ENCODE results near the gene IQGAP2.

IQGAP2 gene

GRCh38 chr5:76441101-76441500, 38.0 kb downstream of the IQGAP2 start:
- DNase-seq, result no peak
- Histone ChIP-seq H3K36me3 (replicated peaks) (no peaks in the 10 kb centered on the region), H3K27me3 (replicated peaks) (no peaks in the 10 kb centered on the region), H3K27ac (no peak overlapping the region), H3K4me3 (ENCODE audit: low read depth, low read length) (no peak overlapping the region)
- no peak for TF ChIP-seq CTCF (IDR thresholded peaks at IDR 0.05; ENCODE audit: low read depth, low read length, missing control alignments)
- in situ Hi-C loops (cut with HindIII; ENCODE audit: low pct_ligation_motif_present, low sequenced_read_pairs), result no loop called here

GRCh38 chr5:76441890-76442673, 39.0 kb downstream of the IQGAP2 start:
- no peaks in the 10 kb centered on the region for H3K36me3 ChIP-seq (replicated peaks)
- TF ChIP-seq CTCF (IDR thresholded peaks at IDR 0.05; ENCODE audit: low read depth, low read length, missing control alignments), result no peak
- H3K27me3 ChIP-seq (replicated peaks), result no peaks in the 10 kb centered on the region
- in situ Hi-C loops (cut with HindIII; ENCODE audit: low pct_ligation_motif_present, low sequenced_read_pairs), result no loop called here
- no peak overlapping the region for H3K27ac ChIP-seq
- DNase-seq, result no peak
- no peak overlapping the region for H3K4me3 ChIP-seq (ENCODE audit: low read depth, low read length)

GRCh38 chr5:76443066-76443800, 40.1 kb downstream of the IQGAP2 start:
- Histone ChIP-seq H3K4me3 (ENCODE audit: low read depth, low read length) (no peak overlapping the region), H3K27ac (no peak overlapping the region), H3K36me3 (replicated peaks) (no peaks in the 10 kb centered on the region), H3K27me3 (replicated peaks) (no peaks in the 10 kb centered on the region)
- in situ Hi-C loops (cut with HindIII; ENCODE audit: low pct_ligation_motif_present, low sequenced_read_pairs), result no loop called here
- no peak for TF ChIP-seq CTCF (IDR thresholded peaks at IDR 0.05; ENCODE audit: low read depth, low read length, missing control alignments)
- no peak for DNase-seq

GRCh38 chr5:76445063-76445462, 42.0 kb downstream of the IQGAP2 start:
- H3K27ac ChIP-seq, result no peak overlapping the region
- H3K27me3 ChIP-seq (replicated peaks), result no peaks in the 10 kb centered on the region
- no peak overlapping the region for H3K4me3 ChIP-seq (ENCODE audit: low read depth, low read length)
- no peaks in the 10 kb centered on the region for H3K36me3 ChIP-seq (replicated peaks)
- no peak for TF ChIP-seq CTCF (IDR thresholded peaks at IDR 0.05; ENCODE audit: low read depth, low read length, missing control alignments)
- in situ Hi-C loops (cut with HindIII; ENCODE audit: low pct_ligation_motif_present, low sequenced_read_pairs), result no loop called here
- no peak for DNase-seq

- no peaks in the 10 kb centered on the region for H3K27me3 ChIP-seq (replicated peaks)
- no peak for DNase-seq
- H3K4me3 ChIP-seq (ENCODE audit: low read depth, low read length), result no peak overlapping the region
- no peak for TF ChIP-seq CTCF (IDR thresholded peaks at IDR 0.05; ENCODE audit: low read depth, low read length, missing control alignments)
- H3K27ac ChIP-seq, result no peak overlapping the region
- in situ Hi-C loops (cut with HindIII; ENCODE audit: low pct_ligation_motif_present, low sequenced_read_pairs), result no loop called here
- no peaks in the 10 kb centered on the region for H3K36me3 ChIP-seq (replicated peaks)
Measured at GRCh38 chr5:76445830-76446229, 42.7 kb downstream of the IQGAP2 start.

All from brain microvascular endothelial cell (primary cell).